K562 (cell line): ENCODE measurements around the gene FXYD4. TPM values are rescaled to one million over a fixed set of nuclear protein-coding genes. Genes with fewer than 3 reads are reported as not detected.

Experiments used
- C11orf30 ChIP-seq: fragments of 450-650 bp; IDR thresholded peaks from 2 replicates; pipeline ENCODE4 v1.6.1; 2016; ENCODE audit warnings: low read depth, mild to moderate bottlenecking
- CREBBP ChIP-seq: IDR thresholded peaks from one replicate; pipeline ENCODE4 v1.6.1; 2012; ENCODE audit warnings: low read depth, mild to moderate bottlenecking, control low read depth, inconsistent platforms, low read length
- ELF2 ChIP-seq: fragments of 250-450 bp; sonication (Bioruptor Pico); IDR thresholded peaks from 2 replicates; pipeline ENCODE4 v1.5.0; 2021; ENCODE audit warnings: mild to moderate bottlenecking
- EP300 ChIP-seq: IDR thresholded peaks from 2 replicates; pipeline ENCODE4 v1.6.1; 2012; ENCODE audit warnings: low read length, improper control_type of control experiment
- FOXK1 ChIP-seq: sonication (generic); formaldehyde crosslinking; IDR thresholded peaks from 2 replicates; pipeline ENCODE4 v1.8.0; 2022; ENCODE audit warnings: missing genetic modification reagents, mild to moderate bottlenecking, borderline replicate concordance
- MECOM ChIP-seq: fragments of 250-450 bp; sonication (Bioruptor Pico); IDR thresholded peaks from 2 replicates; pipeline ENCODE4 v1.8.0; 2022; ENCODE audit warnings: inconsistent platforms
- MTA3 ChIP-seq: fragments of 450-650 bp; formaldehyde crosslinking; IDR thresholded peaks from 2 replicates; pipeline ENCODE4 v1.6.1; 2017; ENCODE audit warnings: mild to moderate bottlenecking, borderline replicate concordance
- PTTG1 ChIP-seq: fragments of 450-650 bp; IDR thresholded peaks from 2 replicates; pipeline ENCODE4 v1.6.1; 2016; ENCODE audit warnings: low read depth, mild to moderate bottlenecking, missing genetic modification characterization, missing compliant biosample characterization
- ZBTB17 ChIP-seq: fragments of 450-650 bp; formaldehyde crosslinking; IDR thresholded peaks from 2 replicates; pipeline ENCODE4 v1.4.0; 2020; ENCODE audit warnings: mild to moderate bottlenecking
- ZNF76 ChIP-seq: fragments of 250-450 bp; sonication (Bioruptor Pico); IDR thresholded peaks from 2 replicates; pipeline ENCODE4 v1.4.0; 2020; ENCODE audit warnings: mild to moderate bottlenecking, moderate library complexity, borderline replicate concordance
- polyA plus RNA-seq, 8 experiments: library from polyadenylated mRNA; depleted of rRNA in 4 of 8; stranded (reverse) in 5 of 8; unstranded in 3 of 8; fragments of >200 nt; fragmentation: Nextera tagmentation in 2 of 8; fragmentation: Illumina TruSeq in 1 of 8; extraction: Ambion mirVana in 2 of 8; extraction: Trizol in 1 of 8; gene quantifications; 2 replicates each; pipeline versions ENCODE4 v1.2.1 to v1.2.3, GENCODE V29; 2011 to 2014; ENCODE audit warnings: inconsistent platforms in 1 of 8, missing spikeins in 1 of 8
- total RNA-seq, 7 experiments: library from RNA; depleted of rRNA in 6 of 7; stranded (reverse); fragments of >200 nt in 6 of 7; fragmentation: Illumina TruSeq in 2 of 7; extraction: Trizol in 2 of 7; gene quantifications; 2 replicates each; pipeline versions ENCODE4 v1.2.1 to v1.2.3, GENCODE V29; 2011 to 2021; ENCODE audit warnings: low replicate concordance in 1 of 7
- TF ChIP-seq, protein P1 (sequence below): fragments of 200-800 bp; sonication (Bioruptor generic); IDR thresholded peaks from 2 replicates; pipeline ENCODE4 v1.6.1; 2016; ENCODE audit warnings: missing genetic modification characterization, missing compliant biosample characterization
- TF ChIP-seq, protein P2 (sequence below): sonication (generic); formaldehyde crosslinking; IDR thresholded peaks from 2 replicates; pipeline ENCODE4 v1.8.1; 2023; ENCODE audit warnings: missing genetic modification reagents, mild to moderate bottlenecking, borderline replicate concordance
- TF ChIP-seq, protein P3 (sequence below): fragments of 450-650 bp; formaldehyde crosslinking; IDR thresholded peaks from 2 replicates; pipeline ENCODE4 v1.4.0; 2022; ENCODE audit warnings: missing genetic modification characterization

Gene FXYD4
- total and polyA plus RNA-seq, 9 of the 15 experiments (the other 6 are each of a cell fraction or from before 2014, with no cell fraction given): not detected

DNA sequence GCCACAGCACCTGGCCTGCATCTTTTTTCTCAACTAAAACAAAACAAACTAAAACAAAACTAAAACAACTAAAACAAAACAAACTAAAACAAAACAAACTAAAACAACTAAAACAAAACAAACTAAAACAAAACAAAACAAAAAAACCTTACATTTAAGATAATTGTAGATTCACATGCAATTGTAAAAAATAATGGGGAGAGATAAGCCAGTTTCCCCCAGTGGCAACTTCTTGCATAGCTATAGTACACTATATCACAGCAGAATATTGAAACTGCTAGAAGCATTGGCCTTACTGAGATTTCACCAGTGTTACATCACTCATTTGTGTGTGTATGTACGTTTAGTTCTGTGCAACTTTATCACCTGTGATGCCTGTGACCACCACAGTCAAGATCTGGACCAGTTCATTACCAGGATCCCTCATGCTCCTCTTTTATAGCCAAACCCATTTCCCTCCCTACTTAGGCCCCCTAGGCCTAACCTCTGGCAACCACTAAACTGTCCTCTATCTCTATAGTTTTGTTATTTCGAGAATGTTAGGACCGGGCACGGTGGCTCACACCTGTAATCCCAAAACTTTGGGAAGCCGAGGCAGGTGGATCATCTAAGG, 9.3 kb downstream of the FXYD4 start (continued):
- TF ChIP-seq, protein P1, sequence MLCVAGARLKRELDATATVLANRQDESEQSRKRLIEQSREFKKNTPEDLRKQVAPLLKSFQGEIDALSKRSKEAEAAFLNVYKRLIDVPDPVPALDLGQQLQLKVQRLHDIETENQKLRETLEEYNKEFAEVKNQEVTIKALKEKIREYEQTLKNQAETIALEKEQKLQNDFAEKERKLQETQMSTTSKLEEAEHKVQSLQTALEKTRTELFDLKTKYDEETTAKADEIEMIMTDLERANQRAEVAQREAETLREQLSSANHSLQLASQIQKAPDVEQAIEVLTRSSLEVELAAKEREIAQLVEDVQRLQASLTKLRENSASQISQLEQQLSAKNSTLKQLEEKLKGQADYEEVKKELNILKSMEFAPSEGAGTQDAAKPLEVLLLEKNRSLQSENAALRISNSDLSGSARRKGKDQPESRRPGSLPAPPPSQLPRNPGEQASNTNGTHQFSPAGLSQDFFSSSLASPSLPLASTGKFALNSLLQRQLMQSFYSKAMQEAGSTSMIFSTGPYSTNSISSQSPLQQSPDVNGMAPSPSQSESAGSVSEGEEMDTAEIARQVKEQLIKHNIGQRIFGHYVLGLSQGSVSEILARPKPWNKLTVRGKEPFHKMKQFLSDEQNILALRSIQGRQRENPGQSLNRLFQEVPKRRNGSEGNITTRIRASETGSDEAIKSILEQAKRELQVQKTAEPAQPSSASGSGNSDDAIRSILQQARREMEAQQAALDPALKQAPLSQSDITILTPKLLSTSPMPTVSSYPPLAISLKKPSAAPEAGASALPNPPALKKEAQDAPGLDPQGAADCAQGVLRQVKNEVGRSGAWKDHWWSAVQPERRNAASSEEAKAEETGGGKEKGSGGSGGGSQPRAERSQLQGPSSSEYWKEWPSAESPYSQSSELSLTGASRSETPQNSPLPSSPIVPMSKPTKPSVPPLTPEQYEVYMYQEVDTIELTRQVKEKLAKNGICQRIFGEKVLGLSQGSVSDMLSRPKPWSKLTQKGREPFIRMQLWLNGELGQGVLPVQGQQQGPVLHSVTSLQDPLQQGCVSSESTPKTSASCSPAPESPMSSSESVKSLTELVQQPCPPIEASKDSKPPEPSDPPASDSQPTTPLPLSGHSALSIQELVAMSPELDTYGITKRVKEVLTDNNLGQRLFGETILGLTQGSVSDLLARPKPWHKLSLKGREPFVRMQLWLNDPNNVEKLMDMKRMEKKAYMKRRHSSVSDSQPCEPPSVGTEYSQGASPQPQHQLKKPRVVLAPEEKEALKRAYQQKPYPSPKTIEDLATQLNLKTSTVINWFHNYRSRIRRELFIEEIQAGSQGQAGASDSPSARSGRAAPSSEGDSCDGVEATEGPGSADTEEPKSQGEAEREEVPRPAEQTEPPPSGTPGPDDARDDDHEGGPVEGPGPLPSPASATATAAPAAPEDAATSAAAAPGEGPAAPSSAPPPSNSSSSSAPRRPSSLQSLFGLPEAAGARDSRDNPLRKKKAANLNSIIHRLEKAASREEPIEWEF (CRISPR knock-in tag): no peak
- TF ChIP-seq, protein P2, sequence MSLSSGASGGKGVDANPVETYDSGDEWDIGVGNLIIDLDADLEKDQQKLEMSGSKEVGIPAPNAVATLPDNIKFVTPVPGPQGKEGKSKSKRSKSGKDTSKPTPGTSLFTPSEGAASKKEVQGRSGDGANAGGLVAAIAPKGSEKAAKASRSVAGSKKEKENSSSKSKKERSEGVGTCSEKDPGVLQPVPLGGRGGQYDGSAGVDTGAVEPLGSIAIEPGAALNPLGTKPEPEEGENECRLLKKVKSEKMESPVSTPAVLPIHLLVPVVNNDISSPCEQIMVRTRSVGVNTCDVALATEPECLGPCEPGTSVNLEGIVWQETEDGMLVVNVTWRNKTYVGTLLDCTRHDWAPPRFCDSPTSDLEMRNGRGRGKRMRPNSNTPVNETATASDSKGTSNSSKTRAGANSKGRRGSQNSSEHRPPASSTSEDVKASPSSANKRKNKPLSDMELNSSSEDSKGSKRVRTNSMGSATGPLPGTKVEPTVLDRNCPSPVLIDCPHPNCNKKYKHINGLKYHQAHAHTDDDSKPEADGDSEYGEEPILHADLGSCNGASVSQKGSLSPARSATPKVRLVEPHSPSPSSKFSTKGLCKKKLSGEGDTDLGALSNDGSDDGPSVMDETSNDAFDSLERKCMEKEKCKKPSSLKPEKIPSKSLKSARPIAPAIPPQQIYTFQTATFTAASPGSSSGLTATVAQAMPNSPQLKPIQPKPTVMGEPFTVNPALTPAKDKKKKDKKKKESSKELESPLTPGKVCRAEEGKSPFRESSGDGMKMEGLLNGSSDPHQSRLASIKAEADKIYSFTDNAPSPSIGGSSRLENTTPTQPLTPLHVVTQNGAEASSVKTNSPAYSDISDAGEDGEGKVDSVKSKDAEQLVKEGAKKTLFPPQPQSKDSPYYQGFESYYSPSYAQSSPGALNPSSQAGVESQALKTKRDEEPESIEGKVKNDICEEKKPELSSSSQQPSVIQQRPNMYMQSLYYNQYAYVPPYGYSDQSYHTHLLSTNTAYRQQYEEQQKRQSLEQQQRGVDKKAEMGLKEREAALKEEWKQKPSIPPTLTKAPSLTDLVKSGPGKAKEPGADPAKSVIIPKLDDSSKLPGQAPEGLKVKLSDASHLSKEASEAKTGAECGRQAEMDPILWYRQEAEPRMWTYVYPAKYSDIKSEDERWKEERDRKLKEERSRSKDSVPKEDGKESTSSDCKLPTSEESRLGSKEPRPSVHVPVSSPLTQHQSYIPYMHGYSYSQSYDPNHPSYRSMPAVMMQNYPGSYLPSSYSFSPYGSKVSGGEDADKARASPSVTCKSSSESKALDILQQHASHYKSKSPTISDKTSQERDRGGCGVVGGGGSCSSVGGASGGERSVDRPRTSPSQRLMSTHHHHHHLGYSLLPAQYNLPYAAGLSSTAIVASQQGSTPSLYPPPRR (CRISPR knock-in tag): no peak
- TF ChIP-seq CREBBP (no peak), ELF2 (CRISPR knock-in tag) (peak; percentile 16; the same call in 1 of the 2 replicates), MTA3 (peak; percentile 44; the same call in 1 of the 2 replicates), EP300 (peak; percentile 89), MECOM (CRISPR knock-in tag) (peak; percentile 42; the same call in 1 of the 2 replicates), C11orf30 (peak; percentile 16; the same call in 1 of the 2 replicates), ZNF76 (CRISPR knock-in tag) (no peak), PTTG1 (tag) (0 out of 2 replicates have a peak, but pooled peaks have one; percentile 48), FOXK1 (CRISPR knock-in tag) (no peak), ZBTB17 (no peak)
- TF ChIP-seq, protein P3, sequence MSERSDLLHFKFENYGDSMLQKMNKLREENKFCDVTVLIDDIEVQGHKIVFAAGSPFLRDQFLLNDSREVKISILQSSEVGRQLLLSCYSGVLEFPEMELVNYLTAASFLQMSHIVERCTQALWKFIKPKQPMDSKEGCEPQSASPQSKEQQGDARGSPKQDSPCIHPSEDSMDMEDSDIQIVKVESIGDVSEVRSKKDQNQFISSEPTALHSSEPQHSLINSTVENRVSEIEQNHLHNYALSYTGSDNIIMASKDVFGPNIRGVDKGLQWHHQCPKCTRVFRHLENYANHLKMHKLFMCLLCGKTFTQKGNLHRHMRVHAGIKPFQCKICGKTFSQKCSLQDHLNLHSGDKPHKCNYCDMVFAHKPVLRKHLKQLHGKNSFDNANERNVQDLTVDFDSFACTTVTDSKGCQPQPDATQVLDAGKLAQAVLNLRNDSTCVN (CRISPR knock-in tag): peak; percentile 70; the same call in 1 of the 2 replicates
